DND-41 (cell line): ENCODE data around the gene KRT80.

Source experiments
- ATAC-seq: fragments of 200-7000 bp; cut with Tn5 transposase; 3 replicates; pipeline ENCODE4 v1.9.1; 2021; ENCODE audit warnings: low read depth; ENCODE audit not compliant: insufficient read depth
- DNase-seq: peaks from one replicate; pipeline ENCODE4 v3.0.0-alpha.2; 2020
- H2AFZ ChIP-seq: 2 replicates; pipeline ENCODE4 v1.6.0; 2012; ENCODE audit warnings: low read depth, low read length
- H3K27ac ChIP-seq: 2 replicates; pipeline ENCODE4 v1.5.1; 2012; ENCODE audit warnings: low read length, inconsistent platforms
- H3K27me3 ChIP-seq: fragments of 200-600 bp; sonication (generic); 2 replicates; pipeline ENCODE4 v1.6.0; 2012; ENCODE audit warnings: low read length, mild to moderate bottlenecking, inconsistent platforms; ENCODE audit not compliant: insufficient read depth, poor library complexity
- H3K36me3 ChIP-seq: 2 replicates; pipeline ENCODE4 v1.5.1; 2012; ENCODE audit warnings: low read length, inconsistent platforms; ENCODE audit not compliant: insufficient read depth
- H3K4me1 ChIP-seq: 2 replicates; pipeline ENCODE4 v1.5.1; 2012; ENCODE audit warnings: mild to moderate bottlenecking, low read length; ENCODE audit not compliant: insufficient read depth
- H3K4me2 ChIP-seq: 2 replicates; pipeline ENCODE4 v1.6.0; 2012; ENCODE audit warnings: mild to moderate bottlenecking, moderate library complexity, low read length, inconsistent platforms; ENCODE audit not compliant: insufficient read depth
- H3K4me3 ChIP-seq, 2 experiments: fragments of 200-600 bp in 1 of 2; shearing (Covaris generic) in 1 of 2; 2 replicates each; pipeline ENCODE4 v1.5.1; 2012 to 2016; ENCODE audit warnings: inconsistent platforms in 2 of 2, low read length in 2 of 2, mild to moderate bottlenecking in 2 of 2, low read depth in 1 of 2, moderate library complexity in 1 of 2
- H3K79me2 ChIP-seq: 2 replicates; pipeline ENCODE4 v1.6.0; 2012; ENCODE audit warnings: low read length, inconsistent platforms; ENCODE audit not compliant: insufficient read depth
- H3K9ac ChIP-seq: 2 replicates; pipeline ENCODE4 v1.6.0; 2012; ENCODE audit warnings: low read depth, mild to moderate bottlenecking, inconsistent platforms, low read length, moderate library complexity
- H3K9me3 ChIP-seq: 2 replicates; pipeline ENCODE4 v1.5.1; 2012; ENCODE audit warnings: low read length, moderate library complexity, mild to moderate bottlenecking, inconsistent platforms; ENCODE audit not compliant: insufficient read depth, severe bottlenecking
- H4K20me1 ChIP-seq: 2 replicates; pipeline ENCODE4 v1.6.0; 2012; ENCODE audit warnings: low read length; ENCODE audit not compliant: insufficient read depth
- CTCF ChIP-seq: IDR thresholded peaks from 2 replicates; pipeline ENCODE4 v1.5.1; 2012; ENCODE audit warnings: borderline replicate concordance, low read length, moderate library complexity, mild to moderate bottlenecking; ENCODE audit not compliant: poor library complexity, severe bottlenecking; ENCODE audit errors: extremely low read depth
- EZH2 ChIP-seq: IDR thresholded peaks from 3 replicates; pipeline ENCODE4 v1.6.1; 2012; ENCODE audit warnings: borderline replicate concordance, low read depth, mild to moderate bottlenecking, moderate library complexity, low read length, inconsistent platforms; ENCODE audit not compliant: severe bottlenecking

The KRT80 gene

GRCh38 chr12:52121824-52122539 is 69.8 kb downstream of the KRT80 start:
- H3K79me2 ChIP-seq, result no peaks in the 10 kb centered on the region
- DNase-seq (peak; percentile 72), ATAC-seq (peak; percentile 82)
- no peak overlapping the region for H2AFZ ChIP-seq
- peaks cover 3% of the 10 kb centered on the region for H3K27me3 ChIP-seq
- H3K4me3 ChIP-seq, result no peak overlapping the region
- H3K9me3 ChIP-seq, result no peaks in the 10 kb centered on the region
- no peak for TF ChIP-seq EZH2
- TF ChIP-seq CTCF, result peak; percentile 81
- H3K4me1 ChIP-seq, result no peaks in the 10 kb centered on the region
- H4K20me1 ChIP-seq, result no peaks in the 10 kb centered on the region
- H3K9ac ChIP-seq, result no peak overlapping the region
- H3K4me2 ChIP-seq, result no peak overlapping the region
- no peaks in the 10 kb centered on the region for H3K36me3 ChIP-seq
- H3K27ac ChIP-seq, result no peak overlapping the region

GRCh38 chr12:52120951-52121823 is 70.6 kb downstream of the KRT80 start:
- Histone ChIP-seq H3K4me3 (no peak overlapping the region), H3K27me3 (peaks cover 3% of the 10 kb centered on the region), H3K4me2 (no peak overlapping the region), H3K27ac (no peak overlapping the region), H3K9me3 (no peaks in the 10 kb centered on the region), H3K9ac (no peak overlapping the region), H4K20me1 (no peaks in the 10 kb centered on the region), H2AFZ (no peak overlapping the region), H3K4me1 (no peaks in the 10 kb centered on the region), H3K79me2 (no peaks in the 10 kb centered on the region), H3K36me3 (no peaks in the 10 kb centered on the region)
- ATAC-seq, result no peak
- TF ChIP-seq CTCF (no peak), EZH2 (no peak)
- DNase-seq, result no peak

- H2AFZ ChIP-seq, result no peak overlapping the region
- H3K36me3 ChIP-seq, result no peaks in the 10 kb centered on the region
- DNase-seq, result peak; percentile 36
- H3K79me2 ChIP-seq, result no peaks in the 10 kb centered on the region
- H3K9me3 ChIP-seq, result no peaks in the 10 kb centered on the region
- H3K9ac ChIP-seq, result no peak overlapping the region
- H3K27ac ChIP-seq, result no peak overlapping the region
- no peaks in the 10 kb centered on the region for H4K20me1 ChIP-seq
- H3K4me1 ChIP-seq, result no peaks in the 10 kb centered on the region
- TF ChIP-seq CTCF (peak; percentile 51), EZH2 (no peak)
- peak; percentile 64; the same call in 2 of the 3 replicates for ATAC-seq
- peaks cover 3% of the 10 kb centered on the region for H3K27me3 ChIP-seq
- H3K4me2 ChIP-seq, result no peak overlapping the region
- H3K4me3 ChIP-seq, result no peak overlapping the region
Observed at GRCh38 chr12:52119398-52120254, 72.2 kb downstream of the KRT80 start.
